B cell (primary cell): ENCODE data around the gene PATE1. TPM values are rescaled to one million over a fixed set of nuclear protein-coding genes. Genes with fewer than 3 reads are reported as not detected.

Source experiments
- ATAC-seq: fragments of 200-7000 bp; cut with Tn5 transposase; one replicate; pipeline ENCODE4 v1.10.0; 2021; ENCODE audit warnings: low read depth, mild to moderate bottlenecking, moderate number of reproducible peaks, moderate library complexity
- CTCF ChIA-PET: fragments of 350-600 bp; sonication (Branson Sonifier 250); formaldehyde crosslinking; loops from one replicate; lab custom pipeline; 2021; ENCODE audit warnings: antibody characterized with exemption, inconsistent platforms; lab: Charles Lee
- POLR2A ChIA-PET: fragments of 350-600 bp; sonication (Branson Sonifier 250); formaldehyde crosslinking; loops from one replicate; lab custom pipeline; 2021; ENCODE audit warnings: antibody characterized with exemption; lab: Charles Lee
- DNase-seq: peaks from one replicate; pipeline ENCODE4 v3.0.0; 2013
- H2AFZ ChIP-seq: 2 replicates; pipeline ENCODE4 v1.6.1; 2012; ENCODE audit warnings: mild to moderate bottlenecking, low read depth, low read length; ENCODE audit not compliant: insufficient read depth, poor library complexity, severe bottlenecking
- H3K27ac ChIP-seq, 2 donors: 1 replicate in 1 of 2; 2 replicates in 1 of 2; pipeline ENCODE4 v1.5.1; 2012 to 2013; ENCODE audit warnings: low read length in 2 of 2, mild to moderate bottlenecking in 2 of 2, moderate library complexity in 1 of 2
- H3K27me3 ChIP-seq, 4 experiments: fragments of 200-600 bp in 1 of 4; sonication (generic) in 1 of 4; replicated peaks in 1 of 4; 1 replicate in 2 of 4; 2 replicates in 2 of 4; pipeline versions ENCODE4 v1.6.1 to v1.7.0; 2013 to 2016; ENCODE audit warnings: low read length in 3 of 4, mild to moderate bottlenecking in 2 of 4, mixed read lengths in 1 of 4, moderate library complexity in 1 of 4; ENCODE audit not compliant: insufficient read depth in 4 of 4, control insufficient read depth in 3 of 4; ENCODE audit errors: control extremely low read depth in 1 of 4
- H3K36me3 ChIP-seq, 2 experiments: replicated peaks in 1 of 2; 1 replicate in 1 of 2; 2 replicates in 1 of 2; pipeline versions ENCODE4 v1.6.1 to v1.7.1; 2013; ENCODE audit warnings: low read length in 1 of 2; ENCODE audit not compliant: insufficient read depth in 2 of 2, control insufficient read depth in 1 of 2; ENCODE audit errors: control extremely low read depth in 1 of 2, extremely low read depth in 1 of 2
- H3K4me1 ChIP-seq, 2 donors: fragments of 200-600 bp in 1 of 2; sonication (generic) in 1 of 2; 1 replicate in 1 of 2; 2 replicates in 1 of 2; pipeline versions ENCODE4 v1.5.1 to v1.6.1; 2013 to 2017; ENCODE audit warnings: low read length in 2 of 2; ENCODE audit not compliant: control insufficient read depth in 2 of 2, insufficient read depth in 2 of 2
- H3K4me2 ChIP-seq: replicated peaks from 2 replicates; pipeline ENCODE3; 2012; ENCODE audit warnings: mild to moderate bottlenecking, low read depth, low read length; ENCODE audit not compliant: poor library complexity, severe bottlenecking
- H3K4me3 ChIP-seq, 5 experiments: fragments of 200-600 bp in 1 of 5; sonication (generic) in 1 of 5; 1 replicate in 3 of 5; 2 replicates in 2 of 5; pipeline versions ENCODE4 v1.5.1 to v1.7.0; 2011 to 2016; ENCODE audit warnings: low read length in 4 of 5, mild to moderate bottlenecking in 4 of 5, low read depth in 2 of 5, control low read depth in 1 of 5, moderate library complexity in 1 of 5; ENCODE audit not compliant: insufficient read depth in 1 of 5; ENCODE audit errors: control extremely low read depth in 1 of 5, extremely low read depth in 1 of 5
- H3K79me2 ChIP-seq: fragments of 200-600 bp; sonication (generic); one replicate; pipeline ENCODE4 v1.6.0; 2016; ENCODE audit warnings: low read length; ENCODE audit not compliant: control insufficient read depth, insufficient read depth
- H3K9ac ChIP-seq: fragments of 200-600 bp; sonication (generic); 2 replicates; pipeline ENCODE4 v1.6.1; 2017; ENCODE audit warnings: mild to moderate bottlenecking, low read length, moderate library complexity
- H3K9me3 ChIP-seq, 3 donors: one replicate each; pipeline versions ENCODE4 v1.6.1 to v1.7.1; 2013; ENCODE audit warnings: low read length in 2 of 3; ENCODE audit not compliant: control insufficient read depth in 2 of 3, insufficient read depth in 1 of 3; ENCODE audit errors: control extremely low read depth in 1 of 3
- H4K20me1 ChIP-seq: 2 replicates; pipeline ENCODE4 v1.6.0; 2012; ENCODE audit warnings: mild to moderate bottlenecking, low read length; ENCODE audit not compliant: insufficient read depth, control insufficient read depth, poor library complexity, severe bottlenecking
- H3K27ac Mint-ChIP-seq: one replicate; pipeline ENCODE4 v1.8.0; 2021; ENCODE audit warnings: mixed read lengths
- H3K27me3 Mint-ChIP-seq: one replicate; pipeline ENCODE4 v1.8.0; 2021; ENCODE audit warnings: mixed read lengths
- H3K4me1 Mint-ChIP-seq: one replicate; pipeline ENCODE4 v1.8.0; 2021; ENCODE audit warnings: mixed read lengths
- H3K4me3 Mint-ChIP-seq: one replicate; pipeline ENCODE4 v1.8.0; 2021; ENCODE audit warnings: mixed read lengths
- H3K9me3 Mint-ChIP-seq: one replicate; pipeline ENCODE4 v1.8.0; 2022; ENCODE audit warnings: mixed read lengths; ENCODE audit not compliant: insufficient read depth
- EZH2 ChIP-seq: IDR thresholded peaks from 2 replicates; pipeline ENCODE4 v1.6.1; 2012; ENCODE audit warnings: borderline replicate concordance, low read depth, mild to moderate bottlenecking, moderate library complexity, low read length; ENCODE audit not compliant: insufficient read depth, poor library complexity, severe bottlenecking
- WGBS: methylation state at CpG from one replicate; pipeline ENCODE4 v1.1.5; 2013; ENCODE audit warnings: missing lambda C conversion rate; ENCODE audit not compliant: insufficient coverage; 5-methylcytosine and 5-hydroxymethylcytosine counted together
- intact Hi-C: fragments of 100-400 bp; cut with micrococcal nuclease; formaldehyde crosslinking; loops from one replicate; pipeline ENCODE4 v1.10.0; 2022
- polyA plus RNA-seq: library from polyadenylated mRNA; depleted of rRNA; stranded (reverse); fragments of >200 nt; gene quantifications from 2 replicates; pipeline ENCODE4 v1.2.3, GENCODE V29; 2012
- total RNA-seq, 2 donors: library from RNA; stranded (reverse); fragments of 120-200 nt in 1 of 2; gene quantifications; 1 replicate in 1 of 2; 2 replicates in 1 of 2; pipeline versions ENCODE4 v1.2.3 to v1.2.4, GENCODE V29; 2013 to 2022
- TF ChIP-seq, protein P1 (sequence below): fragments of 200-600 bp; IDR thresholded peaks from one replicate; pipeline ENCODE4 v1.8.0; 2022; ENCODE audit warnings: antibody characterized with exemption, mild to moderate bottlenecking

The PATE1 gene
- total and polyA plus RNA-seq, 2 donors (not counting 1 experiment from before 2014, with no cell fraction given): not detected

DNA sequence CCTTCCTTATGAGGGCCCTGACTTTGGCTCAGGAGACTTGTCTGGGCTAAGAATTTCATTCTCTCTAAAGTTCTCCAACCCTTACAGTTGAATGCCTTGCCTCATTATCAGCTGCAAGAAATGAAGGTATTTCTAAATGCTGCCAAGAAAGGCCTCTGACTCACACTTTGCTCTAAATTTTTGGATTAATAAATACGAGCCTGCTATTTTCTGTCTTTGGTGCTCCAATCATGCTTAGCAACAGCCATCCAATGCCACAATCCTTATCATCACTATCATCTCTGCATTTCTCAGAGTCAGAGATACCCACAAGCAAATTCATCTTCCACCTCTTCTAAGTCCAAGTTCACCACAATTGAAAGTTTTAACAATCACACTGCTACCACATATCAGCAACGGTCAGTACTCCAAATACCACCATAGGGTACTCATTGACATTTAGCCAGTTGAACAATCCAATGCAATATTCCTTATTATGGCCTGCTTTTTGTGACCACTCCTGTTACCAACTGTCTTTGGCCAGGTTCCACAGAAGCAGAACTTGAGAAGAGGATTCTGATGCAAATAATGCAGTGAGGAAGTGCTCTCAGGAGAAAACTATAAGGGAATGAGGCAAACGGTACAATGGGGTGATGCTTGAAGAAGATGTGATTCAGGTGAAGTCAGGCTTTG lies 26.9 kb downstream of the PATE1 start:
- Histone ChIP-seq H3K27ac (no peak overlapping the region), H3K9ac (no peak overlapping the region), H3K4me1 (no peaks in the 10 kb centered on the region), H3K27me3 (no peaks in the 10 kb centered on the region), H3K9me3 (no peaks in the 10 kb centered on the region), H3K79me2 (no peaks in the 10 kb centered on the region), H4K20me1 (no peaks in the 10 kb centered on the region), H3K36me3 (no peaks in the 10 kb centered on the region), H3K4me3 (no peak overlapping the region), H3K4me2 (no peak overlapping the region), H2AFZ (no peak overlapping the region)
- H3K4me3 Mint-ChIP-seq: no peak overlapping the region
- no peak overlapping the region for H3K27ac Mint-ChIP-seq
- DNase-seq: no peak
- no peaks in the 10 kb centered on the region for H3K9me3 Mint-ChIP-seq
- no peak for ATAC-seq
- TF ChIP-seq, protein P1, sequence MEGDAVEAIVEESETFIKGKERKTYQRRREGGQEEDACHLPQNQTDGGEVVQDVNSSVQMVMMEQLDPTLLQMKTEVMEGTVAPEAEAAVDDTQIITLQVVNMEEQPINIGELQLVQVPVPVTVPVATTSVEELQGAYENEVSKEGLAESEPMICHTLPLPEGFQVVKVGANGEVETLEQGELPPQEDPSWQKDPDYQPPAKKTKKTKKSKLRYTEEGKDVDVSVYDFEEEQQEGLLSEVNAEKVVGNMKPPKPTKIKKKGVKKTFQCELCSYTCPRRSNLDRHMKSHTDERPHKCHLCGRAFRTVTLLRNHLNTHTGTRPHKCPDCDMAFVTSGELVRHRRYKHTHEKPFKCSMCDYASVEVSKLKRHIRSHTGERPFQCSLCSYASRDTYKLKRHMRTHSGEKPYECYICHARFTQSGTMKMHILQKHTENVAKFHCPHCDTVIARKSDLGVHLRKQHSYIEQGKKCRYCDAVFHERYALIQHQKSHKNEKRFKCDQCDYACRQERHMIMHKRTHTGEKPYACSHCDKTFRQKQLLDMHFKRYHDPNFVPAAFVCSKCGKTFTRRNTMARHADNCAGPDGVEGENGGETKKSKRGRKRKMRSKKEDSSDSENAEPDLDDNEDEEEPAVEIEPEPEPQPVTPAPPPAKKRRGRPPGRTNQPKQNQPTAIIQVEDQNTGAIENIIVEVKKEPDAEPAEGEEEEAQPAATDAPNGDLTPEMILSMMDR: no peak
- TF ChIP-seq EZH2: no peak
- CTCF ChIA-PET: no interaction called here
- POLR2A ChIA-PET: no interaction called here
- intact Hi-C loops: no loop called here
- H3K27me3 Mint-ChIP-seq: peaks cover 16% of the 10 kb centered on the region
- H3K4me1 Mint-ChIP-seq: no peaks in the 10 kb centered on the region
- WGBS: 77% methylated on average over 3 of the region's 3 CpGs

DNA sequence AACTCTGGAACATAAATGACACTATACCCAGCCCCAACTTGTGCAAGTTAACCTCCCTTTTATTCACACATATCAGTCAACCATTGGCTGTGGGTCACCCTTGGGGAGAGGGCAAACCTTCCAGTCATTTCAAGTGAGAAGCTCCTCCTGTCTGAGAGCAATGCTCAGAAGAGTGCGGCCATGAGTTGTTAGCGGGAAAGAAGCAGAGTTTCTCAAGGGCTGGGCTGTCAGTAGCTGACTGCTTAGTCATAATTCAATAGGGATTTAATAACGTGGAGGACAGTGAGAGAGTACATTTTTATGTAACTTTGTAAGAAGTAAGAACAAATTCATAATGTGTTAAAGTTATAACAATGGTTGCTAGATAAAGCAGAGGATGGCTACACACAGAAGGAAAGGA lies 27.4 kb downstream of the PATE1 start:
- Mint-ChIP-seq H3K4me1 (no peaks in the 10 kb centered on the region), H3K4me3 (no peak overlapping the region), H3K27me3 (peaks cover 17% of the 10 kb centered on the region), H3K27ac (no peak overlapping the region), H3K9me3 (no peaks in the 10 kb centered on the region)
- H3K36me3 ChIP-seq: no peaks in the 10 kb centered on the region
- no peaks in the 10 kb centered on the region for H3K4me1 ChIP-seq
- no peaks in the 10 kb centered on the region for H3K79me2 ChIP-seq
- DNase-seq (no peak), ATAC-seq (no peak)
- intact Hi-C loops: no loop called here
- H3K27me3 ChIP-seq: no peaks in the 10 kb centered on the region
- no peak overlapping the region for H3K4me3 ChIP-seq
- no peak overlapping the region for H2AFZ ChIP-seq
- WGBS: 100% methylated on average over 2 of the region's 3 CpGs
- H3K4me2 ChIP-seq: no peak overlapping the region
- H3K9me3 ChIP-seq: no peaks in the 10 kb centered on the region
- CTCF ChIA-PET: no interaction called here
- no peak overlapping the region for H3K9ac ChIP-seq
- POLR2A ChIA-PET: no interaction called here
- H4K20me1 ChIP-seq: no peaks in the 10 kb centered on the region
- no peak overlapping the region for H3K27ac ChIP-seq
- TF ChIP-seq, protein P1: no peak
- no peak for TF ChIP-seq EZH2
